Upper lobe of left lung (tissue), 6 donors: Measurements from ENCODE around the gene UBE2Q2. TPM values are rescaled to one million over a fixed set of nuclear protein-coding genes. Genes with fewer than 3 reads are reported as not detected.

Experiments
- ATAC-seq, 2 donors: fragments of 200-7000 bp; cut with Tn5 transposase; one replicate each; pipeline ENCODE4 v1.9.1; 2022; ENCODE audit warnings: mild to moderate bottlenecking in 2 of 2, moderate library complexity in 2 of 2; ENCODE audit not compliant: low FRiP score in 2 of 2
- DNase-seq, 2 donors: peaks; one replicate each; pipeline ENCODE4 v3.0.0-alpha.2; 2019 to 2020
- H3K27ac ChIP-seq, 4 donors: fragments of 200-600 bp; sonication (generic); one replicate each; pipeline ENCODE4 v1.5.1; 2016 to 2019
- H3K27me3 ChIP-seq, 4 donors: fragments of 200-600 bp; sonication (generic); one replicate each; pipeline ENCODE4 v1.5.1; 2017 to 2019
- H3K36me3 ChIP-seq, 4 donors: fragments of 200-600 bp; sonication (generic); one replicate each; pipeline ENCODE4 v1.5.1; 2016 to 2019
- H3K4me1 ChIP-seq, 4 donors: fragments of 200-600 bp; sonication (generic); one replicate each; pipeline ENCODE4 v1.5.1; 2018 to 2019
- H3K4me3 ChIP-seq, 4 donors: fragments of 200-600 bp; sonication (generic); one replicate each; pipeline ENCODE4 v1.5.1; 2017 to 2019; ENCODE audit warnings: mild to moderate bottlenecking in 2 of 4, moderate library complexity in 1 of 4
- H3K9me3 ChIP-seq, 4 donors: fragments of 200-600 bp; sonication (generic); one replicate each; pipeline ENCODE4 v1.5.1; 2018 to 2019
- CTCF ChIP-seq, 6 experiments: fragments of 450-650 bp in 4 of 6; fragments of 200-600 bp in 2 of 6; sonication (generic) in 2 of 6; IDR thresholded peaks; one replicate each; pipeline ENCODE4 v1.5.1; 2016 to 2019; ENCODE audit warnings: antibody characterized with exemption in 6 of 6
- EP300 ChIP-seq, 4 donors: sonication (generic); formaldehyde crosslinking; IDR thresholded peaks; one replicate each; pipeline ENCODE4 v1.5.1; 2017; ENCODE audit warnings: antibody characterized with exemption in 4 of 4, control low read depth in 2 of 4
- POLR2A ChIP-seq, 4 donors: fragments of 450-650 bp; IDR thresholded peaks; one replicate each; pipeline ENCODE4 v1.5.1; 2016 to 2017; ENCODE audit warnings: antibody characterized with exemption in 4 of 4, mild to moderate bottlenecking in 2 of 4
- POLR2AphosphoS5 ChIP-seq, 2 donors: sonication (generic); formaldehyde crosslinking; IDR thresholded peaks; one replicate each; pipeline ENCODE4 v1.5.1; 2017; ENCODE audit warnings: antibody characterized with exemption in 2 of 2
- WGBS, 2 donors: methylation state at CpG; one replicate each; pipeline ENCODE4 v1.1.5; 2017 to 2018; 5-methylcytosine and 5-hydroxymethylcytosine counted together
- total RNA-seq, 6 donors: library from RNA; depleted of rRNA in 4 of 6; stranded (reverse); fragments of >200 nt in 4 of 6; gene quantifications; one replicate each; pipeline versions ENCODE4 v1.1.0 to v1.2.1, GENCODE V29; 2016 to 2021
- donor health status: DM: no; HTN: no; CAD: no; lungs with moderate emphysema.
- donor health status: DM: no; HTN: yes; CAD: no; lungs with severe emphysema.

The UBE2Q2 gene
- total RNA-seq, 6 donors from 2014 or later = 16.5 to 37.7 (median 29.3) TPM

GRCh38 chr15:75925440-75925839 lies 82.2 kb downstream of the UBE2Q2 start:
- no peak for DNase-seq
- TF ChIP-seq EP300 (IDR thresholded peaks at IDR 0.05) = no peak
- TF ChIP-seq POLR2AphosphoS5 (IDR thresholded peaks at IDR 0.05) = no peak
- no peak for TF ChIP-seq POLR2A (IDR thresholded peaks at IDR 0.05)
- no peak for TF ChIP-seq CTCF (IDR thresholded peaks at IDR 0.05)
- no peak for ATAC-seq
- Histone ChIP-seq H3K4me3 (no peak overlapping the region), H3K4me1 (peaks cover 18 to 39% (median 21%) of the 10 kb centered on the region in 4 donors), H3K36me3 (peaks cover 0 to 12% (median under 1%) of the 10 kb centered on the region in 4 donors), H3K9me3 (no peaks in the 10 kb centered on the region), H3K27me3 (no peaks in the 10 kb centered on the region), H3K27ac (peak overlapping the region in 1 of 4 donors; percentile 8)
- 41 to 46% methylated on average over 2 of the region's 2 CpGs for WGBS, 2 donors

- H3K4me1 ChIP-seq = peaks cover 18 to 36% (median 20%) of the 10 kb centered on the region in 4 donors
- ATAC-seq = no peak
- WGBS, 2 donors = 87 to 100% methylated on average over 3 of the region's 3 CpGs
- TF ChIP-seq CTCF (IDR thresholded peaks at IDR 0.05) (no peak), POLR2AphosphoS5 (IDR thresholded peaks at IDR 0.05) (no peak), EP300 (IDR thresholded peaks at IDR 0.05) (no peak), POLR2A (IDR thresholded peaks at IDR 0.05) (no peak)
- no peaks in the 10 kb centered on the region for H3K27me3 ChIP-seq
- no peaks in the 10 kb centered on the region for H3K9me3 ChIP-seq
- H3K4me3 ChIP-seq = no peak overlapping the region
- DNase-seq = no peak
- H3K36me3 ChIP-seq = peaks cover 0 to 16% (median 3%) of the 10 kb centered on the region in 4 donors
- H3K27ac ChIP-seq = no peak overlapping the region
Measured at GRCh38 chr15:75926931-75927330, 83.7 kb downstream of the UBE2Q2 start.

GRCh38 chr15:75927601-75928000 lies 84.4 kb downstream of the UBE2Q2 start:
- no peak for DNase-seq
- H3K9me3 ChIP-seq = no peaks in the 10 kb centered on the region
- TF ChIP-seq POLR2AphosphoS5 (IDR thresholded peaks at IDR 0.05) (no peak), POLR2A (IDR thresholded peaks at IDR 0.05) (no peak), EP300 (IDR thresholded peaks at IDR 0.05) (no peak), CTCF (IDR thresholded peaks at IDR 0.05) (no peak)
- peaks cover 12 to 30% (median 15%) of the 10 kb centered on the region in 4 donors for H3K4me1 ChIP-seq
- peaks cover 0 to 23% (median 6%) of the 10 kb centered on the region in 4 donors for H3K36me3 ChIP-seq
- H3K27ac ChIP-seq = no peak overlapping the region
- no peaks in the 10 kb centered on the region for H3K27me3 ChIP-seq
- no peak for ATAC-seq
- no peak overlapping the region for H3K4me3 ChIP-seq
- WGBS, 2 donors = 92 to 95% methylated on average over 4 of the region's 4 CpGs

GRCh38 chr15:75928680-75929608 lies 85.7 kb downstream of the UBE2Q2 start:
- ATAC-seq = no peak
- DNase-seq = no peak
- peaks cover 0 to 36% (median 10%) of the 10 kb centered on the region in 4 donors for H3K36me3 ChIP-seq

More at GRCh38 chr15:75928680-75929608, 85.7 kb downstream of the UBE2Q2 start:
- H3K27me3 ChIP-seq = no peaks in the 10 kb centered on the region
- TF ChIP-seq EP300 (IDR thresholded peaks at IDR 0.05) (no peak), CTCF (IDR thresholded peaks at IDR 0.05) (no peak), POLR2A (IDR thresholded peaks at IDR 0.05) (no peak)
- no peaks in the 10 kb centered on the region for H3K9me3 ChIP-seq
- WGBS, 2 donors = 78 to 80% methylated on average over 9 of the region's 9 CpGs
- peaks cover 12 to 22% (median 13%) of the 10 kb centered on the region in 4 donors for H3K4me1 ChIP-seq
- peak overlapping the region in 1 of 4 donors; percentile 70 for H3K27ac ChIP-seq
- no peak overlapping the region for H3K4me3 ChIP-seq
